GM11168 (cell line): ENCODE results near the gene IPO4.

Experiments
- in situ Hi-C: fragments of 300-500 bp; cut with MboI; formaldehyde crosslinking; loops from one replicate; pipeline ENCODE4 v1.12.0; 2022; ENCODE audit warnings: low sequenced_read_pairs; ENCODE audit not compliant: unreplicated experiment

IPO4 gene

GRCh38 chr14:24177041-24177825, 11.4 kb downstream of the IPO4 start:
- in situ Hi-C loops: no loop called here

DNA sequence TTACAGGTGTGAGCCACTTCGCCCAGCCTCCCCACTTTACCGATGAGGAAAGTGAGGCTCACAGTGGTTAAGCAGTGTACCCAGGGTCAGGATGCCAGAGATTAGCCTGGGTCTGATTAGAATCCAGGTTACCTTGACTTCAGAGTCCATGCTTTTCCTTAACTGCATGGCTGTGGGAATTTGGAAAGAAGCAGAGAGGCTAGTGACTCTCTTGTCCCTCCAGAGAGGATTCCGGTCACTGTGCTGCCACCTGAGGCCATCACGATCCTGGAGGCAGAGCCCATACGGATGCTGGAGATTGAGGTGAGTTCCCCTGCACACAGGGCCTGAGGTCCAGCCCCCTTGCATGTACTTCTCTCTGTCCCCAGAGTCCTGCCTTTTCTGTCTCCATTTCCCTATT, 12.0 kb downstream of the IPO4 start:
- in situ Hi-C loops: no loop called here

DNA sequence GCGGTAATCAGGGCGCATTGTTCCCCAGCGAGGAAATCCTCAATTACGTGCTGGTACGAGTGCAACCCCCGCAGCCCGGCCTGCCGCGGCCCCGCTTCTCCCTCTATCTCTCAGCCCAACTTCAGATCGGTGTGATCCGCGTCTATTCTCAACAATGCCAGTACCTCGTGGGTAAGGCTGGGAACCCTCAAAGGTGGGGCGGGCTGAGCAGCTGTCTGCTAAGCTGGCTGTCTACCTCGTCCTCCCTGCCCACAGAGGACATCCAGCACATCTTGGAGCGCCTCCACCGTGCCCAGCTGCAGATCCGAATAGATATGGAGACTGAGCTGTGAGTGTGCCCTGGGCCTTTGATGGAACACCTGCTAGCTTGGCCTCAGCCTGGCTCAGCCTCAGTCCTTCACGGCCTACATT, 15.7 kb downstream of the IPO4 start:
- in situ Hi-C loops: no loop called here

DNA sequence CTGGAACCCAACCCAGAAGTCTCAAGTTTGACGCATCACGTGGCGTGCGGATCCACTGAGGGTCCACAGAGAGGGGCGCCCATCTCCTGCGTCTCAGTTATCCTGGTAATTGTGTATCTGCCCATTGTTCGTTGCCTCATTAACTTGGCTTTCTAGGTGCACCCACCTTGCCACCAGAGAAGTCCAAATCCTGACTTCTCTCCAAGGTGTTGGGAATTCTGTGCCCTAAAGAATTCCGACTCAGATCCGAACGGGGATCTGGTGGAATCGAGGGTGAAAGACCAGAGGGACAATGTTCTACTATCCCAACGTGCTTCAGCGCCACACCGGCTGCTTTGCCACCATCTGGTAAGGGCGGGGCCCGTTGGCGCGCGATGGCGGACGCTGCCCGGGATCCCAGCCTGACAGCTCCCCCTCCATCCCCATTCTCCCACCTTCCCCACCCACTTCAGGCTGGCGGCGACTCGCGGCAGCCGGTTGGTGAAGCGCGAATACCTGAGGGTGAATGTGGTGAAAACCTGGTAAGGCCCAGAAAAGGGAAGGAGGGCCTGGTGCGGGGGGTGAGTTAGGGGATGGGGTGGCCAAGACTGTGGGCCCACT, 16.3 kb downstream of the IPO4 start:
- in situ Hi-C loops: no loop called here

DNA sequence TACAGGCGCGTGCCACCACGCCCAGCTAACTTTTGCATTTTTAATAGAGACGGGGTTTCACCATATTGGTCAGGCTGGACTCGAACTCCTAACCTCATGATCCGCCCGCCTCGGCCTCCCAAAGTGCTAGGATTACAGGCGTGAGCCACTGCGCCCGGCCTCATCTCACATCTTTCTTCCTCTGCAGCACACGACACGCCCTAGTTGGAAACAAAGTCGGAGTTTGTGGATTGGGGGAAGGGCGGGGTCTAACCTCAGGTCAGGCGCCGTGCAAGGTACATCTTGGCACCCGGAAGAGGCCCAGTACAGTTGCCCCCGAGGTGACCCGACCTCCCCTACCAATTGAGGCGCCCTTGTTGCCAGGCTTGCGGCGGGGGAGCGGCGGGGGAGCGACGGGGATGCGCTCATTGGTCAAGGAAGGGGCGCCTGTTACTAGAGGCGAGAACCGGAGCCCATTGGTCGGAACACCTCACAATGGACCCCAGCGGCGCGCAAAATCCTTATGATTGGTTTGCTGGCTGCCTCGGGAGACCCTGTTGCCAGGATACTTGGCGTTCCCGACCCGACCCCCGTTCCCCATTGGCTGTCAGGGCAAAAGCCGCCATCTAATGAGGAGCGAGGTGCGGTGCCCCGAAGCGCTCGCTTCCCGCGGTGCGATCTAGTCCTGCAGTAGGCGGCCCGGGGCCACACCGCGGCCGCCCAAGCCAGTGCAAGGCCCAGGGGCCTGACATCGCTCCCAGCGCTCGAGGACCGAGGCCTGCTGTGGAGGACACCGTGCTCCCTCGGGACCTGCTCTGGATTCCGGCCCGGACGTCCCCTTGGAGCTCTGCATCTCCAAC, 17.0 kb downstream of the IPO4 start, which contains the start of gene REC8:
REC8 (plus strand) TSS at position 659 of the 839 bp plus-strand sequence. CDS start 473 bp downstream, outside the sequence.
- in situ Hi-C loops: no loop called here

- in situ Hi-C loops: no loop called here
Observed at GRCh38 chr14:24167469-24168114, 21.0 kb downstream of the IPO4 start.

- in situ Hi-C loops: no loop called here
Observed at GRCh38 chr14:24165785-24166184, 22.8 kb downstream of the IPO4 start.

GRCh38 chr14:24164518-24164991, 24.1 kb downstream of the IPO4 start:
- in situ Hi-C loops: no loop called here

DNA sequence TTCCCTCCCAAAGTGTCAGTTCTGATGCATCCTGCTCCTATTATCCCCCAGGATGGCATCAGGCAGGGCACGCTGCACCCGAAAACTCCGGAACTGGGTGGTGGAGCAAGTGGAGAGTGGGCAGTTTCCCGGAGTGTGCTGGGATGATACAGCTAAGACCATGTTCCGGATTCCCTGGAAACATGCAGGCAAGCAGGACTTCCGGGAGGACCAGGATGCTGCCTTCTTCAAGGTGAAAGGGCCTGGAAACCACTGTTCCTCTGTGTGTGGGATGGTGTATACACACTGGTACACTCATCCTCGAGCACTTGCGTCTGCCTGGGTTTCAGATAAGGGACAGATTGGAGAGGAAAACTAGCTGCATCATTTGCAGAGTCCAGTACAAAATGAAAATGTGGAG, 26.5 kb downstream of the IPO4 start:
- in situ Hi-C loops: no loop called here

DNA sequence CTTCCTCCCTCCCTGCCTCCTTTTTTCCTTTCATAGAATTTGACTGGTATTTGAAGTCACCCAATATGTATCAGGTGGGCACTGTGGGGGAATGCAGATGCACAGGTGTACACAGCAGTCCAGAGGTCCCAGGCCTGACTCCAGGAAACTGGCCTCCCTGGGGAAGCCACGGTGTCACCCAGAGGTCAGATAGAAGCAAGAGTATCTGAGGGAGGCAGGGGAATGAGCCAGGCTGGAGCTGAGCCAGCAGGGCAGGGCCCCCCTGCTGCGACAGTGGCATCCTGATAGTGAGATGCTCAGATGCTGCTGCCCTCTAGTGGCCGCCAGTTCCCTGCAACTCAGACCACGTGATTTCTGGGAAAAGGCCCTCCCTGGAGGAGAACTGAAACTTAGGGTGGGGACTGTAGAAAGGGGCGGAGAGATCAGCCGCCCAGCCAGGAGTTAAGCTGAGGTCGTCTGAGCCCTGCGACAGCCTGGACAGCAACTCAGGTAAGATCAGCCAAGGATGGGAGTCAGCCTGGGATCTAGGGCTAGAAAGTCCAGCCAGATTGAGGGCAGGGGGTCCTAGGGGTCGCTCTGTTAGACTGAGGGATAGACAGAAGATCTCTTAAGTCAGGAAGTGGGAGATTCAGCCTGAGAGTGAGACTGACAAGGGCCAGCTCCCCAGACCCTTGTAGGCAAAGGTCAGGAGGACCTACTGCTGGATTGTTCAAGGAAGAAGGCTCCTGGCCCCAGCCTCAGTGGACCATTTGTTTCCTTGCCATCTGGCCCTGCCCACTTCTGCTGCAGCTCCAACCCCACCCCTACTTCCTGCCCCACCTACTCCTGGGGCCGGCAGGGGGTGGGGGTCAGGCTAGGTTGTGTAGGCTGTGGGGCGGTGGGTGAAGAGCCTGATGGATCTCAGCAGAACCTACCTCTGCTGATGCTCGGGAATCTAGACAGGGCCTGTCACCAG, 27.5 kb downstream of the IPO4 start, which contains the start of gene IRF9:
IRF9 (plus strand) TSS at position 416 of the 955 bp plus-strand sequence. CDS start 880 bp downstream, outside the sequence.
- in situ Hi-C loops: no loop called here

GRCh38 chr14:24160499-24160849, 28.1 kb downstream of the IPO4 start:
- in situ Hi-C loops: no loop called here

- in situ Hi-C loops: no loop called here
Observed at GRCh38 chr14:24159777-24160498, 28.7 kb downstream of the IPO4 start.

DNA sequence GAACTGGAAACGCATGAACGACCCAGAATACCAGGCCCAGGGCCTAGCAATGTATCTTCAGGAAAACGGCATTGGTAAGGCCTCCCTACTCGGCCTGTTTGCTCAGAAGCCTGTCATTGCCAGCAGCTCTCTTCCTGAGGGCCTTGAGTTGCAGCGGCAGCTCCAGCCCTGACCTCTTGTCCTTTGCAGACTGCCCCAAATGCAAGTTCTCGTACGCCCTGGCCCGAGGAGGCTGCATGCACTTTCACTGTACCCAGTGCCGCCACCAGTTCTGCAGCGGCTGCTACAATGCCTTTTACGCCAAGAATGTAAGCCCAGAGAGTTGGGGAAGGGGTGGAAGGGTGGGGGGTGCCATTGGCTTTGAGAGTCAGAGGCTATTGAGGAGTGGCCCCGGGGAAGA, 31.3 kb downstream of the IPO4 start:
- in situ Hi-C loops: no loop called here

DNA sequence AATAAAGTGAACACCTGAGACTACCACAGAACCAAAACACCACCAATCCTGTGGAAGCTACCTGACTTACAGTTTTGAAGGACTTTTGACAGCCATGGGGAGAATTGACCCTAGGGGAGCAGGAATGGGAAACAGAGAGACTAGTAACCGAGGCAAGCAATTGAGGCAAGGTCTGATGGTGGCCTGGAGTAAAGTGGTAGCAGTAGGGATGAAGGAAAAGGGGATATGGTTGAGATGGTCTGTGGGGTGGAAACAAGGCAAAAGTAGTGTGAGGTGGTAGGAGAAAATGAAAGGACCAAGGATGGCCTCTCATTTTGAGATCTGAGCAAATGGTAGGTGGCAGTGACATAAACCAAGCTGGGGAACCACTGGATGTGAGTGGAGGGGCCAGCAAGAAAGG, 31.8 kb downstream of the IPO4 start:
- in situ Hi-C loops: no loop called here

DNA sequence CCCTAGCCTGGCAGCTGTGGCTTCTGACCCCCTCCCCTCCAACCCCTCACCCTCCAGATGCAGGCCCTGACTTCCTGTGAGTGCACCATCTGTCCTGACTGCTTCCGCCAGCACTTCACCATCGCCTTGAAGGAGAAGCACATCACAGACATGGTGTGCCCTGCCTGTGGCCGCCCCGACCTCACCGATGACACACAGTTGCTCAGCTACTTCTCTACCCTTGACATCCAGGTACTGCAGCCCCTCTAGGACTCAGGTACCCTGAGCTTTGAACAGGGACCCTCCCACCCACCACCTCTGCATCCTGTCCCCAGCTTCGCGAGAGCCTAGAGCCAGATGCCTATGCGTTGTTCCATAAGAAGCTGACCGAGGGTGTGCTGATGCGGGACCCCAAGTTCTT, 33.5 kb downstream of the IPO4 start:
- in situ Hi-C loops: no loop called here

DNA sequence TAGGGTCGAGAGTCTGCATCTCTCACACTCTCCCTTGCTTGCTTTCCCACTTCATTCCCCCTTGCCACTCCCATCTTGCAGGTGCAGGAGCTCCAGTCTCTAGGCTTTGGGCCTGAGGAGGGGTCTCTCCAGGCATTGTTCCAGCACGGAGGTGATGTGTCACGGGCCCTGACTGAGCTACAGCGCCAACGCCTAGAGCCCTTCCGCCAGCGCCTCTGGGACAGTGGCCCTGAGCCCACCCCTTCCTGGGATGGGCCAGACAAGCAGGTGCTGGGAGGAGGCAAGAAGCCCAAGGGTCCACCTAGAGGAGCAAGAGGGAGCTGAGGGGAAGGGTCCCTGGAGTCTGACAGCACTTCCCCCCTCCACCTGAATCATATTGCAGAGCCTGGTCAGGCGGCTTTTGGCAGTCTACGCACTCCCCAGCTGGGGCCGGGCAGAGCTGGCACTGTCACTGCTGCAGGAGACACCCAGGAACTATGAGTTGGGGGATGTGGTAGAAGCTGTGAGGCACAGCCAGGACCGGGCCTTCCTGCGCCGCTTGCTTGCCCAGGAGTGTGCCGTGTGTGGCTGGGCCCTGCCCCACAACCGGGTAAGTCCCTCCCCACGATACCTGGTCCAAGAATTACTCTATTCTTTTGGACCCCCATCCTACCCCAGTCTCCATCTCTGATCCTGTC, 37.1 kb downstream of the IPO4 start:
- in situ Hi-C loops: no loop called here

- in situ Hi-C loops: no loop called here
Observed at GRCh38 chr14:24150993-24151392, 37.6 kb downstream of the IPO4 start.

GRCh38 chr14:24150567-24150966, 38.0 kb downstream of the IPO4 start:
- in situ Hi-C loops: no loop called here
